Coronary artery (tissue), 2 donors: ENCODE results near the gene OSBPL6.

Experiments
- DNase-seq: peaks from one replicate; pipeline ENCODE4 v3.0.0-alpha.2; 2017; ENCODE audit warnings: low spot score
- H3K27ac ChIP-seq, 2 donors: fragments of 200-600 bp; sonication (generic); one replicate each; pipeline ENCODE4 v1.5.1; 2016 to 2019
- H3K4me3 ChIP-seq: fragments of 200-600 bp; sonication (generic); 2 replicates; pipeline ENCODE4 v1.5.1; 2016; ENCODE audit warnings: mild to moderate bottlenecking, moderate library complexity
- CTCF ChIP-seq: fragments of 200-600 bp; sonication (generic); IDR thresholded peaks from one replicate; pipeline ENCODE4 v1.5.1; 2019; ENCODE audit warnings: antibody characterized with exemption

OSBPL6 gene

GRCh38 chr2:178448968-178449661, 254.8 kb downstream of the OSBPL6 start:
- H3K4me3 ChIP-seq: peak overlapping the region; percentile 98
- TF ChIP-seq CTCF: no peak
- no peak for DNase-seq
- H3K27ac ChIP-seq: no peak overlapping the region

- peak overlapping the region; percentile 97 to 100 for H3K27ac ChIP-seq
- DNase-seq: no peak
- no peak for TF ChIP-seq CTCF
- H3K4me3 ChIP-seq: peak overlapping the region; percentile 98
Measured at GRCh38 chr2:178449700-178450523, 255.6 kb downstream of the OSBPL6 start.

GRCh38 chr2:178450524-178450773, 256.1 kb downstream of the OSBPL6 start:
- Histone ChIP-seq H3K27ac (peak overlapping the region; percentile 97 to 100), H3K4me3 (peak overlapping the region; percentile 98)
- DNase-seq: no peak
- no peak for TF ChIP-seq CTCF

- TF ChIP-seq CTCF: no peak
- DNase-seq: peak; percentile 99
- peak within 1 kb of the TSS; percentile 98 for H3K4me3 ChIP-seq
- peak within 1 kb of the TSS; percentile 97 to 100 for H3K27ac ChIP-seq
Measured at GRCh38 chr2:178450774-178451525, 256.6 kb downstream of the OSBPL6 start, which contains the start of the genes PJVK and PRKRA. Gene PJVK, plus strand, starts transcription at chr2:178451378. Its CDS starts 2,032 bp downstream, at chr2:178453410. Gene PRKRA, minus strand, starts transcription at chr2:178451175. Its CDS starts 145 bp downstream, at chr2:178451030.

GRCh38 chr2:178452334-178452733, 258.0 kb downstream of the OSBPL6 start:
- no peak overlapping the region for H3K4me3 ChIP-seq

More at GRCh38 chr2:178452334-178452733, 258.0 kb downstream of the OSBPL6 start:
- DNase-seq: no peak
- H3K27ac ChIP-seq: no peak overlapping the region
- TF ChIP-seq CTCF: no peak
